Ramos (cell line): ENCODE measurements around the gene IBA57.

Experiments
- in situ Hi-C: fragments of 300-500 bp; cut with MboI; formaldehyde crosslinking; loops from one replicate; pipeline ENCODE4 v1.14.3; 2022; ENCODE audit warnings: low sequenced_read_pairs; ENCODE audit not compliant: unreplicated experiment

The IBA57 gene

DNA sequence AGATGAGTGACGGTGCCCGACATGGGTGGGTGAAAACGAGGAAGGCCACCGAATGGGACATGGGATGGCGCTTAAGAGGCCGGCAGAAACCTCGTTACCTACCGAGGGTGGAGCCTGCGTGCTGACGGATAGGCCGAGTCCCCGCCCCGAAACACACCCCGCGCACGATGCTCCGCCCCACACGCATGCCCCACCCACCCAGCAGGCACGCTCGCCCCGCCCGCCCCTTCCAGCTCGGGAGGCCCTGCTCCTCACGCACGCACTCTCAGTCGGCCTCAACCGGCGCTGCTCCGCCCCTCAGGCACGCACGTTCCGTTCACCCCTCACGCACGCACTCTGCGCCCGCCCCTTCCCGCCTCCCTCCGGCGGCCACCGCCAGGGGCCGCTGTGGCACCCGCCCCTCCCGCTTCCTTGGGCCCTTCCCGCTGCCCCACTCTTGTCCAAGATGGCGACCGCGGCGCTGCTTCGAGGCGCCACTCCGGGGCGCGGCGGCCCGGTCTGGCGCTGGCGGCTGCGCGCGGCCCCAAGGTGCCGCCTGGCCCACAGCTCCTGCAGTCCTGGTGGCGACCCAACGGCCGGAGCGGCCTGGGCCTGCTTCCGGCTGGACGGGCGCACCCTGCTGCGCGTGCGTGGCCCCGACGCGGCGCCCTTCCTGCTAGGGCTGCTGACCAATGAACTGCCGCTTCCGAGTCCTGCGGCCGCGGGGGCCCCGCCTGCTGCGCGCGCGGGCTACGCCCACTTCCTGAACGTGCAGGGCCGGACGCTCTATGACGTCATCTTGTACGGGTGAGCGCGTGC, at the start of gene IBA57:
Gene IBA57, plus strand, starts transcription at position 433 of the 798 bp plus-strand sequence. Its CDS starts 13 bp downstream, at position 446.
- in situ Hi-C loops = no loop called here

DNA sequence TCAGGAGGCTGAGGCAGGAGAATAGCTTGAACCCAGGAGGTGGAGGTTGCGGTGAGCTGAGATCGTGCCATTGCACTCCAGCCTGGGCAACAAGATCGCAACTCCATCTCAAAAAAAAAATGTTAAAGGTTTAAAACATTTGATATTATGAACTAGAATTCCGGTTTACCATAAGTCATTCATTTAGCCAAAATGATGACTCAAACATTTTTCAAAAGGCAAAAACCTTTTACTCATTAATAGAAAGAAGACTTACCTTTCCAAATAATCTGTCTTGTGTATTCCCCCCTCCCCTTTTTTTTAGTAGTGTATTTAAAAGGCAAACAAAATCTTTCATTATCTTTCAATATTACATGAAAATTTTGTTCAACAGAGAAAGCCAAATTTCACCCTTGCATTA, 48.3 kb upstream of the IBA57 start:
- in situ Hi-C loops = no loop called here

DNA sequence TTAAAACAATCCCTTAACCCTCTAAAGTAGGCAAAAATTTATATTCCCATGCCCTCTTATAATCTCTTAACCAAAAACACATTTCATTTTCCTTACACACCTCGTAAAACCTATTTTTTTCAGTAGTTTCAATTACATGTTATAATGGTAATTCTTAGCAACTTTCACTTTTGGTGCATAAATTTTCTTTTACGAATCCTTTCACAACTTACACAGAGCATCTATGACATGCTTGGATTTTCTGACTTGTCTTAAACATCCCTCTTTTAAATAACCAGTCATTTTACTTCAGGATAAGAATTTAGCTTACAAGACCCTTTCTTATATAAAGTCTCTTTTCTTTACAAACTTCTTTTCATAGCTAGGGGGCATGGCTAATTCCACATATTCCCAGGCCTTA, 47.6 kb upstream of the IBA57 start:
- in situ Hi-C loops = no loop called here

DNA sequence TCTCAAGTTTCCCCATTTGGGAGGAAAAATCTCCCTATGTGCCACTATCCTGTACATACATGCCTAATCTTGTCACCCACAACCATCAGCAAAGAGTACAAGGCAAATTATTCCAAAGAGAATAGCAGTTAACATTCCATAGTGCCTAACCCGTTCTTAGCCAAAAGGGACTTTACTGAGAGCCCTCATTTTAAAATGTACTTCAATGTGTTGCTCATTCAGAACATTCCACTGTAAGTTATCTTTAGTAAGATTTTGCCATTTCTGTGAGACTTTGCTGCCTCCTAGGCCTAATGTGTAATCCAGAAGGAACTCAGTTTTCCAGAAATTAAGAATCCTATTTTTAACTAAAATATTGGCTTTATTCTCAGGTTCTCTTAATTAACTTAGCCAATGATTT, 45.3 kb upstream of the IBA57 start:
- in situ Hi-C loops = loop anchor here (10.0 kb wide), 1 partner anchor 54 kb away; no protein-coding TSS in a partner anchor

DNA sequence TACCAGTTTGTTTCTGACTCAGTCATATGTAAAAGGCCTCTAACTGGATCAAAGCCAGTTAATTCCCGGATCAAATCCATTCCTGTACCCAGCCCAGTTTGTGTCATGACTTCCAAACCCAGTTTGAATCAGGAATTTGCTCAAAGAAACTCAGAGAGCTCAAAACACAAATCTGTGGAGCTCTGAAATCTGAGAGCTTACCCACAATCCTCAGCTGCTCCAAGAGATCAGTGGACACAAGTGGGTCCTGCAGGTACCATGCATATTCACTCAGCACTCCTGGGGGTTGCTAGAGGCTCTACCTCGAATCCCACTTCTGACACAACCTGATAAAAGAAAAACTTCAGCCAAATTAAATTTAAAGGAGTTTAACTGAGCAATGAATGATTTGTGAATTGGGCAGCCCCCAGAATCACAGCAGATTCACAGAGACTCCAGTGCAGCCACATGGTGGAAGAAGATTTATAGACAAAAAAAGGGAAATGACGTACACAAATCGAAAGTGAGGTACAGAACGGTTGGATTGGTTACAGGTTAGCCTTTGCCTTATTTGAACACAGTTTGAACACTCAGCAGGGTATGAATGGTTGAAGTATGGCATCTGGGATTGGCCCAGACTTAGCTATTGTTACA, 44.6 kb upstream of the IBA57 start:
- in situ Hi-C loops = loop anchor here (10.0 kb wide), 1 partner anchor 54 kb away; no protein-coding TSS in a partner anchor

DNA sequence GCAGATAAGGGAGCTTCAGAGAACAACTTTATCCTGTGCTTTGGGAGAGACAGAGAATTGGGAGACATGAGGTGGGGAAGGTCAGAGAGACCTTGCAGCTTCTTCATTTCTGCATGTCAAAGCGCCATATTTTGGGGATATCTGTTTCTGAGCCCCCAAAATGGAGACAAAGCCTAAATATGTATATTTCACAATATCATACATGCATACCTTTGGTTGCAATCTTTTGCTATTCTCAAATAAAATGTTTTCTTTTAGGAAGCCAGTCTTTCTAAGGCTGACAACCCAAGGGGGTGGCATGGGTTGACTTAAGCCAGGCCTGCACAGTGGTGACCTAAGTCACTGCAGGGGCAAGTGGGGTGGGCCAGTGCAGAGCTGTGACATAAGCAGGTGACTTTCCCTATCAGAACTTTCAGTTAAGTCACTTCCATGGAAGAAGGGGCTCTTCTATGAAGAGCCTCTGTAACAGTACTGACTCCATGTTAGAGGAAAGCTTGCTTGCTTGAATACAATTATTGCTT, 42.6 kb upstream of the IBA57 start:
- in situ Hi-C loops = loop anchor here (10.0 kb wide), 1 partner anchor 52 kb away; no protein-coding TSS in a partner anchor

DNA sequence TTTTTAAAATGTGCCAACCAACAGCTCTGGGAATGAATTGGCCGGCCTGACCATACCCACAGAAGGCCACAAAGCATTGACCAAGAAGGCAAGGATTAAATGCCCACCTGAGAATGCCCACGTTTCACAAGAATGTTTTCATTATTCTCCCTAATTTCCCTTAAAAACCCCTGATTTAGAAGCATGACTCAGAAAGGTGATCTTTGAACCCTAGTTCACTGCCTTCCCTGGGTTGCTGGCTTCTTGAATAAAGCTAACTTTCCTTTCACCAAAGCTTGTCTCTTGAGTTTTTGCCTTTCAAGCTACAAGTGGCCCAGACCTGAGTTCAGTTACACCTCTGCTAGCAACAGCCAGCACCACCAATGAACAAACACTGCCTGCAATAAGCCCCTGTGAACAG, 42.1 kb upstream of the IBA57 start:
- in situ Hi-C loops = loop anchor here (10.0 kb wide), 1 partner anchor 51 kb away; no protein-coding TSS in a partner anchor

DNA sequence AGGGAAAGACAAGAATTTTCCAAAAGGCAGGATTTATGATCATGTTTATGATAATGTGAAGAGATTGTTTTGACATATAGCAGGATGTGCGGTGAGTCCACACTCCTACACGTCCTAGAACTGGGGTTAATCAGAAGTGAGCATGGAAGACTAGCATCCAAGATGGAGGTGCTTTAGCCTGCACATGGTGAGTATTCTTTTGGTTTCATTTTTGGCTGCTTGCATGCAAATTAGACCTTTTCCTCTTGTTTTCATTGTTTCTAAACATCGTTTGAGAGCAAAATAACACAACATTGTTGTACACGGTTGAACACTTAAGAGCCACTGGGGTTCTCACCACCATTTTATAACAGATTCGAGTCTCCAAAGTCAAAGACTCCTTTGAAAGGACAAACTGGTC, 40.4 kb upstream of the IBA57 start:
- in situ Hi-C loops = loop anchor here (10.0 kb wide), 1 partner anchor 50 kb away; no protein-coding TSS in a partner anchor

DNA sequence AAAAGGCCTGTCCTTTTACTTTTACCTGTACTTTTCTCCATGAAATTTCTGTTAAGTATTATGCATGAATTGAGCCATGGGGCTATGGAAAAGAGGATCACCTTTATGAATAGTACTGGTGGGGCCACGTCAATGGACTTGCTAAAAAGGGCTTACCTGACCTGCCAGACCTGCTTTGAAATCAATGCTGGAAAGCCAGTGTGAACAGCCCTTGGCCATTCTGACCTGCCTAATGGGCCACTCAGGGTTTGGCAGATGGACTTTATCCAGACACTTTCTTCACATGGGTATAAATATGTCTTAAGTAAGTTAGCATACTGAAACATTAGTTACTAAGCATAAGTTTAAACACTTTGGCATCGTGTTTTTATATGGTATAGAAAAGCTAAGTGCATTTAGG, 33.8 kb upstream of the IBA57 start:
- in situ Hi-C loops = no loop called here

DNA sequence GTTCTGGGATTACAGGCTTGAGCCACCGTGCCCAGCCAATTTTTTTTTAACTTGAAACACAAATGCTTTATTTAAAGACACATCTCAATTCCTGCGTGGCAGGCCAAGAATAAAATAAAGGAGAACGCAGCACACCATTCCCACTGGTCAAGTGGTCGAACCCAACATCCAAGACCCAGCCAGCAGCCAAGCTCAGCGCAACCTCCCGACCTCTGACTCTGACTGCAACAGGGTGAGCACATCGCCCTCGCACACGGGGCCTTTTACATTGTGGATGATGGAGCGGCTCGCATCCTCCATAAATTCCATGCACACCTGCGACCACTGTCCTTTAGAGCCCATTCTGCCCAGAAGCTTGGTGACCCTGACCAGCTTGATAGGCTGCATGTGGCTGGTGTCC, 31.0 kb upstream of the IBA57 start:
- in situ Hi-C loops = no loop called here

DNA sequence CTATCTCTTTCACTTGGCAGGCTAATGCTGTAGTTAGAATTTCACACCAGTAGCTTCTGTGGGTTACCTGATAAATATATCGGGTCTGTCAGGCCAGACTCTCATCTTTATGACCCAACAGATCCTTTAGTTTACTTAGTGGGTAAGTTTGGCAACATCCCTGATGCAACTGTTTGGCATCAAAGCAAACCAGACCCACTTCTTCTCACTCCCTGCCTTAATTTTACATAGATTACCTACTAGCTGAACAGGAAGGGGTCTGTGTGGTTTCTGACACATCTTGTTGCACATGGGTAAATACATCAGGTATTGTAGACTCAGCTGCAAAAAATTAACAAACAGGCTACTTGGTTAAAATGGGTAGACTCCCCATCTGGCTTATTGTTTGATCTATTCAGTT, 28.7 kb upstream of the IBA57 start:
- in situ Hi-C loops = no loop called here

DNA sequence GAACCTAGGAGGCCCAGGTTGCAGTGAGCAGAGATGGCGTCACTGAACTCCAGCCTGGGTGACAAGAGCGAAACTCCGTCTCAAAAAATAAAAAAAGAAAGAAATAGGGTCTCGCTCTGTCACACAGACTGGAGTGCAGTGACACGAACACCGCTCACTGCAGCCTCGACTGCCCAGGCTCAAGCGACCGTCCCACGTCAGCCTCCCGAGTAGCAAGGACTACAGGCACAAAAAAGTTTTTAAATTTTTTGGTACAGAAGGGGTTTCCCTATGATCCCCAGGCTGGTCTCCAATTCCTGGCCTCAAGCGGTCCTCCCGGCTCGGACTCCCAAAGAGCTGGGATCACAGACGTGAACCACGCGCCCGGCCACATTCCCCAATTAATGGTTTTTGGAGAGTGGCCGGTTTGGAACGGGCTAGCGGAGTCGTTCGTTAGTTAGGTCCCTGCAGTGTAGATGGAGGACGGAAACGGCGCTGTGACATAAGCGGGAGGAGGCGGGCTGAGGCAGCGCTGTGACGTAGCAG, 26.1 kb upstream of the IBA57 start:
- in situ Hi-C loops = no loop called here

DNA sequence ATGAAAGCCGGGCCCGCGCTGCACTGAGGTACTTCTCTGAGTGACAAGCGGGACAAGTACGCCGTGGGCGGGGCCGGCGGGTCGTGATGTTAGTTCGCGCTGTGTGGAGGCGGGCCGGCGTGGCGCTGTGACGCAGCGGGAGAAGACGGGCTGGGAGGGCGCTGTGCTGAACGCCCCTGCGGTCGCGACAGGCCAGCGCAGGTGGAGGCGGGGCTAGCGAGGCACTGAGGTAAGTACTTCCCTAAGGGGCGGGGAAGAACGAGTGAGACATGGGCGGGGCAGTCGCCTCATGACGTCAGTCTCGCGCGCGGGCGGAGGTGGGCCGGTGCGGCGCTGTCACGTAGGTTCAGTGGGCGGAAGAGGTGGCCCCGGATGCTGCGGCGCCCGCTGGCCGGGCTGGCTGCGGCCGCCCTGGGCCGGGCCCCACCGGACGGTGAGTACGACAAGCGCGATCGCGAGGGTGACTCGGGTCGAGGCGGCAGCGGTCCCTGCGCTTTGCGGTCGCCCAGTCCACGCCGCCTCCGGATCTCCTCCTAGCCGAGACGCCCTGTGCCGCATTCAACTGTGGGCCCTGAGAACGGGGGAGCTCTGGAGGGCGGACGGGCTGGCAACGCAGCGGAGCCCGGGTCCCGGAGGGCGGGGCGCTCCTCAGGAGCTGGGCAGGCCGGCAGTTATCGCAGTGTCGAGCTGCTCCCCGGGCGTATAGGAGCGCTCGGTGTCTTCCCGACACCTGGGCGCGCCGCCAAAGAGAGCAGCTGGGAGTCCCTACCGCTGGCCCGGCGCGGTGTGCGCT, 25.5 kb upstream of the IBA57 start, which contains the start of gene GUK1:
Gene GUK1, plus strand, starts transcription at position 349 of the 793 bp plus-strand sequence. Its CDS starts 24 bp downstream, at position 373.
- in situ Hi-C loops = no loop called here

DNA sequence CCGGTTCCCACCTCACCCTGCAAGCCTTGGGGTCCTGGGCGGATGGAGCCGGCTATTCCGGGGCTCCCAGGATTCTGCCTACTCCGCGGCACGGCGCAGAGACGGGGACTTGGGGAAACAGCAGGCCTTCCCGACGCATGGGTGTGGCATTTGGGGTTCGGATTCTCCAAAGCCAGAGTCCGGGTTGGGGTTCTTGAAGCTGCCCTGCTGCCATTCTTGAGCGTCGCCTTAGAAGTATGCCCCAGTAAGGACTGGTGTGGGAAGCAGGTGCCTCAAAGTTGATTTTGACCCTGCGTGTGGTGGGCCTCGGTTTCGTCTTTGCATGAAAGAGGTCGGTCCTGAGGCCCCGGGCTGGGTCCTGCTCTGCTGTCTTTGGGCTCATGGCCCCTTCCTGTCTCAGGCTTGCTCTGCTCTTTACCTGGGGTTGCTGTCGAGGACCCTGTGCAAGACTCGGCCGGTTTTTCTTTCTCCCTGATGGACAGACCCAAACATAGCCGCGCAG, 24.8 kb upstream of the IBA57 start:
- in situ Hi-C loops = no loop called here

DNA sequence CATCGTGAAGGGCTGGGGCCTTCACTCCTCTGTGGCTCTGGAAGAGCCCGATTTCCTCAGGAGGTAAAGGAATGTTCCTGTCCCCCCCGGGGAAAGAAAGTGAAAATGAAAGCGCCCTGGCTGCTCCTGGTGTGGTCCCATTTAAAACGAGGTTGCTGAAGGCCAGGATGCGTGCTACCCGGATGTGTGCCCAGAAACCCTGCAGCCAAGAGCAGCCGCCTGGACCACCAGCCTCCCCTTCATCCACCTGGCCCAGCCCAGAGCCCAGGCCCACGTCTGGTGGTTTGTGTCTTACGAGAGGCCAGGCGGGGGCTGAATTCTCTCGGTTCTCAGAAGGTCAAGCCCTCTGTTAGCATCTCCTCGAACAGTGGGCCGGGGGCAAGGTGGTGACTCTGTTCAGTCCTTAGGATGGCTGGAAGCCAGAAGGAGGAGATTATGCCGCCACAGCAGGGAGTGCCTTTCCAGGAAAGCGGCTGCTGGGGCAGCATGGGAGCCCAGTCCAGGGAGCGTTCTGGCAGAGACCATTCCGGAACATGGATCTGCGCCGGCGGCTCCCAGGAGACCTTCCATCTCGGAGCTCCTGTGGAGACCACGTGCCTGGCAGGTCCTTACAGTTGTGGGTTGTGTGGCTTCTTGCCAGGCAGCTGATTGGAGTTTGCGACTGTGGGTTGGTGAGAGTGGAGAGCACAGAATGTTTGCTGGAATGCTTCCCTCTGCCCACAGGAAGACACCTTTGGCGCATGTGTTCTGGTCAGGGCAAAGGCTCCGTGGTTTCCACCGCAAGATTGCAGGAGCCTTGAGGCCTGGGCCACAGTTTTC, 24.2 kb upstream of the IBA57 start:
- in situ Hi-C loops = no loop called here

DNA sequence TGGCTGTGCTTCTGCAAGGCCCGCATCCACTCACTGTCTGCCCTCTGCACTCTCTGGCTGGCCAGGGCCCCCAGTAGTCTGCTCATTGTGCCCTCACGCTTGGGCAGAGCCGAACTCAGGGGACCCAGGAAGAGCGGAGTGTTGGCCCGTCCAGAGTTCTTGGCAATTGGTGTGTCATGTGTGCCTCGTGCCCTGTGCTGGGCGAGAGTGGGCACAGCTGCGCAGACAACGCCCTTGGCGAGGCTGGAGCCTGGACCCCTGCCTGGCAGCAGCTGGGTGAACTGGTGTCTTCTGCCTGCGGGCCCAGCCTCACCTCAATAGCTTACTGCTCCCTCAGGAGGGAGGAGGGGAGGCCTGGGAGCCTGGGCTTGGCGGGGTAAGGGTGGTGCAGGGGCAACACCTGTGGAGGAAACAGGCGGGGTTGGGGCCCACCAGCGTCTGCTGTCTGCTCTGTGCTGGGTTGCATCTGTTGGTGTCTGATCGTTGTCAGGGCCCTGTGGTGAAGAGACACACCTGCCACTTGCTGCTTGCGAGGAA, 23.4 kb upstream of the IBA57 start:
- in situ Hi-C loops = no loop called here

DNA sequence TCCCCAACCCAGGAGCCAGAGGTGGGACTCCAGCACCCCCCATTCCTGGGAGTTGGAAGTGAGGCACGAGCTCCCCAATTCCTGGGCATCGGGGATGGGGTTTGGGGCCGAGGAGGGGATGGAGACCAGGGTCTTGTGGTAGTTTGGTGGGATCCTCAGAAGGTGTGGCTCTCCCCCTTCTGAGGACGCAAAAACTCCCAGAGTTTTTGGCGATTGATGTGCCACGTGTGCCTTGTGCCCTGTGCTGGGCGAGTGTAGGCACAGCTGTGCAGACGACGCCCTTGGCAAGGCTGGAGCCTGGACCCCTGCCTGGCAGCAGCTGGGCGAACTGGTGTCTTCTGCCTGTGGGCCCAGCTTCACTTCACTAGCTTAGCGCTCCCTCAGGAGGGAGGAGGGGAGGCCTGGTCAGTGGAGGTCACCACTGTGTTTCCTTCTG, 22.9 kb upstream of the IBA57 start:
- in situ Hi-C loops = no loop called here

DNA sequence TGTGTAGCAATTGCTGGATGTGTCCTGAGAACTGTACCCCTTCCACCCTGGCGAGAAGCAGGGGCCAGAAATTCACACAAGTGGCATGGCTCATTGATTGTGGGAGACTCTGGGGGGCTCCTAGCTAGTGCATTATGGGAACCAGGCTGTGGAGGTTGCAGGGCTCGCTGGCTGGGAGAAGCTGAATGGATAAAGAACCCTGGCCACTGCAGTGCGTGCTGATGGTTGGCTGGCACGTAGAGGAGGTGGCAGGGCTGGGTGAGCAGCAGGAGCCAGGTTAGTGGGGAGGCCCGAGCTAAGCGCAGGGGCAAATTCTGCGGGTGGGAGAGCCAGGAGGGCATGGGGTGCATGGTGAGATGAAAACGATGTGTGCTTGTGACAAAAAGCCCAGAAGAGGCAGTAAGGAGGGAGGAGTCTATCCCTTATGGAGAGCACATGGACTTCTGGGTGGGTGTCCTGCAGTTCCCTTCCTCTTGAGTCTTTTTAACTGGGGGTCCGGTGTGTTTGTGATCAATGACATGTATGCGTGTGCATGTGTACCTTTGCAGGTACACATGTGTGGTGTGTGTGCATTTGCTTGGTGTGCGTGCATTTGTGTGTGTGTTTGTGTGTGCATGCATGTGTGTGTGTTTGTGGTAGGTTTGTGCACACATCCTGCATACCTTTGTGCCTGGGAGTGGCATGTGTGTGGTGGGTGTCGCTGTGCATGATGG, 22.0 kb upstream of the IBA57 start:
- in situ Hi-C loops = no loop called here
